HEK293 (cell line): ENCODE measurements around the gene FAM234A.

Experiments
- CTCF ChIA-PET: fragments of 350-600 bp; formaldehyde crosslinking; extraction: SDS; loops from one replicate; lab custom pipeline; 2021; ENCODE audit warnings: antibody characterized with exemption; lab: Yijun Ruan, JAX
- POLR2A ChIA-PET: fragments of 300-600 bp; formaldehyde crosslinking; extraction: SDS; loops from one replicate; lab custom pipeline; 2020; ENCODE audit warnings: antibody characterized with exemption, inconsistent platforms; lab: Yijun Ruan, JAX
- H3K27ac ChIP-seq: fragments of 200-500 bp; sonication (Bioruptor generic); 2 replicates; pipeline ENCODE4 v1.5.1; 2014; ENCODE audit warnings: low read depth, low read length, control low read depth, inconsistent platforms; ENCODE audit errors: extremely low read depth
- H3K36me3 ChIP-seq, 2 experiments: fragments of 200-500 bp in 1 of 2; sonication (Bioruptor generic) in 1 of 2; 1 replicate in 1 of 2; 2 replicates in 1 of 2; pipeline ENCODE4 v1.5.1; 2014 to 2017; ENCODE audit warnings: inconsistent platforms in 2 of 2, low read length in 2 of 2; ENCODE audit not compliant: control insufficient read depth in 2 of 2, insufficient read depth in 1 of 2
- H3K4me1 ChIP-seq: fragments of 200-500 bp; sonication (Bioruptor generic); 2 replicates; pipeline ENCODE4 v1.5.1; 2014; ENCODE audit warnings: mild to moderate bottlenecking, low read length, inconsistent platforms; ENCODE audit not compliant: control insufficient read depth, insufficient read depth
- H3K4me3 ChIP-seq: 2 replicates; pipeline ENCODE4 v1.5.1; 2011; ENCODE audit warnings: low read depth, mild to moderate bottlenecking, control low read depth, low read length, moderate library complexity
- H3K9me3 ChIP-seq: fragments of 200-500 bp; sonication (Bioruptor generic); 2 replicates; pipeline ENCODE4 v1.5.1; 2014; ENCODE audit warnings: low read depth, low read length, inconsistent platforms; ENCODE audit not compliant: control insufficient read depth, insufficient read depth
- GLI4 ChIP-seq: fragments of 450-650 bp; formaldehyde crosslinking; IDR thresholded peaks from 2 replicates; pipeline ENCODE4 v1.5.1; 2016; ENCODE audit warnings: missing biosample characterization, missing genetic modification characterization
- HOXC10 ChIP-seq: sonication (generic); formaldehyde crosslinking; IDR thresholded peaks from 2 replicates; pipeline ENCODE4 v1.8.1; 2023; ENCODE audit warnings: mild to moderate bottlenecking, missing genetic modification reagents
- KLF7 ChIP-seq: fragments of 450-650 bp; formaldehyde crosslinking; IDR thresholded peaks from 2 replicates; pipeline ENCODE4 v1.5.1; 2016; ENCODE audit warnings: missing biosample characterization, missing genetic modification characterization, borderline replicate concordance
- MEIS1 ChIP-seq: sonication (generic); formaldehyde crosslinking; IDR thresholded peaks from 2 replicates; pipeline ENCODE4 v1.8.1; 2022; ENCODE audit warnings: missing genetic modification reagents, mild to moderate bottlenecking, borderline replicate concordance
- MYNN ChIP-seq: fragments of 450-650 bp; formaldehyde crosslinking; IDR thresholded peaks from 2 replicates; pipeline ENCODE4 v1.5.1; 2016; ENCODE audit warnings: missing biosample characterization, missing genetic modification characterization, borderline replicate concordance
- OVOL3 ChIP-seq: fragments of 450-650 bp; formaldehyde crosslinking; IDR thresholded peaks from 2 replicates; pipeline ENCODE4 v1.5.1; 2016; ENCODE audit warnings: missing biosample characterization, missing genetic modification characterization
- PBX3 ChIP-seq: sonication (generic); formaldehyde crosslinking; IDR thresholded peaks from 2 replicates; pipeline ENCODE4 v1.8.1; 2022; ENCODE audit warnings: mild to moderate bottlenecking, moderate library complexity, missing genetic modification reagents
- PRDM4 ChIP-seq: fragments of 450-650 bp; formaldehyde crosslinking; IDR thresholded peaks from 2 replicates; pipeline ENCODE4 v1.5.1; 2017; ENCODE audit warnings: missing biosample characterization, missing genetic modification characterization
- YY2 ChIP-seq: fragments of 450-650 bp; formaldehyde crosslinking; IDR thresholded peaks from 2 replicates; pipeline ENCODE4 v1.5.1; 2016; ENCODE audit warnings: missing biosample characterization, missing genetic modification characterization
- ZBTB48 ChIP-seq: fragments of 450-650 bp; formaldehyde crosslinking; IDR thresholded peaks from 2 replicates; pipeline ENCODE4 v1.5.1; 2016; ENCODE audit warnings: missing biosample characterization, missing genetic modification characterization
- ZNF174 ChIP-seq: fragments of 450-650 bp; formaldehyde crosslinking; IDR thresholded peaks from 2 replicates; pipeline ENCODE4 v1.5.0; 2017; ENCODE audit warnings: missing biosample characterization, mild to moderate bottlenecking, missing genetic modification characterization
- ZNF175 ChIP-seq: fragments of 450-650 bp; formaldehyde crosslinking; IDR thresholded peaks from 2 replicates; pipeline ENCODE4 v1.5.1; 2016; ENCODE audit warnings: missing biosample characterization, missing genetic modification characterization
- ZNF324 ChIP-seq: fragments of 450-650 bp; formaldehyde crosslinking; IDR thresholded peaks from 2 replicates; pipeline ENCODE4 v1.5.1; 2016; ENCODE audit warnings: missing biosample characterization, missing genetic modification characterization
- ZNF48 ChIP-seq: fragments of 450-650 bp; formaldehyde crosslinking; IDR thresholded peaks from 2 replicates; pipeline ENCODE4 v1.5.1; 2016; ENCODE audit warnings: missing biosample characterization, missing genetic modification characterization
- ZNF621 ChIP-seq: fragments of 450-650 bp; formaldehyde crosslinking; IDR thresholded peaks from 2 replicates; pipeline ENCODE4 v1.5.1; 2017; ENCODE audit warnings: missing biosample characterization, missing genetic modification characterization
- ZNF843 ChIP-seq: fragments of 450-650 bp; formaldehyde crosslinking; IDR thresholded peaks from 2 replicates; pipeline ENCODE4 v1.5.1; 2016; ENCODE audit warnings: missing biosample characterization, missing genetic modification characterization
- ZXDB ChIP-seq: fragments of 450-650 bp; formaldehyde crosslinking; IDR thresholded peaks from 2 replicates; pipeline ENCODE4 v1.5.1; 2016; ENCODE audit warnings: missing biosample characterization, missing genetic modification characterization
- TF ChIP-seq, protein P1 (sequence below): fragments of 450-650 bp; formaldehyde crosslinking; IDR thresholded peaks from 2 replicates; pipeline ENCODE4 v1.5.1; 2016; ENCODE audit warnings: missing biosample characterization, missing genetic modification characterization
- TF ChIP-seq, protein P2 (sequence below): fragments of 450-650 bp; formaldehyde crosslinking; IDR thresholded peaks from 2 replicates; pipeline ENCODE4 v1.5.1; 2016; ENCODE audit warnings: missing biosample characterization, missing genetic modification characterization
- TF ChIP-seq, protein P3 (sequence below): fragments of 450-650 bp; formaldehyde crosslinking; conservative IDR thresholded peaks from 2 replicates; pipeline ENCODE4 v1.5.1; 2016; ENCODE audit warnings: low read depth, missing biosample characterization, missing genetic modification characterization

The FAM234A gene

DNA sequence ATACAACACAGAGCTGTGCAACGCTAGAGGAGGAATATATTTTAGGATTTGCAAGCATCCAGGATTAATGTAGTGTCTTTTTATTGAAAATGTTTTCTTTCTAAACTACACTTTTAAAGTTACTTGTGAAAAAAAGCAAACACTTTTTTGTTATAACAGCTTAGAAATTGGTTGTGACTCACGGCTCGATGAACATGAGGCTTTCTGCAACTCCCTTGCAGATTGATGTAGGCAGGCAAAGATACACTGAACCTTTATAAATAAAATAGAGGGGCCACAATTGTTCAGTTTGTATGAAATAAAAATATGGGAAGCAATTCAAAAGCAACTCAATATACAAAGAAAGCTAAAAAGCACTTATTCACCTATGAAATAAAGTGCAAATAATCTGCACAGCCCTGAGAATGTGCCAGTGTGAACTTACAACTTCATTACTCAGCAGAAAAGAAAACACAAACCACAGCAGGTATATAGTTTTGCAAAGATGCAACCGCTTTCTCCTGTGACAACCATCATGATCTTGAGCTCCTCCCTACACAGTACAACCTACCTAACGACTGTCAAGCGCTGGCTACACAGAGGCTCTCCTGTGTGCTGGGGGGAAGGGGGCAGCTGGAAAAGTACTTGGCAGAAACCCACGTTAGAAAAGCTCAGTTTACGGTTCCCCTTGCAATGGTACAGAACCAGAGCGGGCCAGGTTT is 6.3 kb upstream of the FAM234A start:
- Histone ChIP-seq H3K4me1 (no peaks in the 10 kb centered on the region), H3K4me3 (peak overlapping the region; percentile 89), H3K9me3 (no peaks in the 10 kb centered on the region), H3K36me3 (peaks cover 20 to 43% of the 10 kb centered on the region in 2 experiments), H3K27ac (peak overlapping the region; percentile 99)
- POLR2A ChIA-PET: interaction anchor here (0.7 to 3.9 kb wide), 7 partner anchors 10 to 175 kb away, joined by 3 to 31 read pairs (median 4); partner anchors contain the start of genes AXIN1, POLR3K and SNRNP25
- CTCF ChIA-PET: interaction anchor here (0.6 to 1.7 kb wide), 8 partner anchors 9 to 137 kb away, joined by 3 to 6 read pairs (median 3); no protein-coding TSS in a partner anchor
- TF ChIP-seq MEIS1 (CRISPR knock-in tag): no peak
- TF ChIP-seq, protein P1, sequence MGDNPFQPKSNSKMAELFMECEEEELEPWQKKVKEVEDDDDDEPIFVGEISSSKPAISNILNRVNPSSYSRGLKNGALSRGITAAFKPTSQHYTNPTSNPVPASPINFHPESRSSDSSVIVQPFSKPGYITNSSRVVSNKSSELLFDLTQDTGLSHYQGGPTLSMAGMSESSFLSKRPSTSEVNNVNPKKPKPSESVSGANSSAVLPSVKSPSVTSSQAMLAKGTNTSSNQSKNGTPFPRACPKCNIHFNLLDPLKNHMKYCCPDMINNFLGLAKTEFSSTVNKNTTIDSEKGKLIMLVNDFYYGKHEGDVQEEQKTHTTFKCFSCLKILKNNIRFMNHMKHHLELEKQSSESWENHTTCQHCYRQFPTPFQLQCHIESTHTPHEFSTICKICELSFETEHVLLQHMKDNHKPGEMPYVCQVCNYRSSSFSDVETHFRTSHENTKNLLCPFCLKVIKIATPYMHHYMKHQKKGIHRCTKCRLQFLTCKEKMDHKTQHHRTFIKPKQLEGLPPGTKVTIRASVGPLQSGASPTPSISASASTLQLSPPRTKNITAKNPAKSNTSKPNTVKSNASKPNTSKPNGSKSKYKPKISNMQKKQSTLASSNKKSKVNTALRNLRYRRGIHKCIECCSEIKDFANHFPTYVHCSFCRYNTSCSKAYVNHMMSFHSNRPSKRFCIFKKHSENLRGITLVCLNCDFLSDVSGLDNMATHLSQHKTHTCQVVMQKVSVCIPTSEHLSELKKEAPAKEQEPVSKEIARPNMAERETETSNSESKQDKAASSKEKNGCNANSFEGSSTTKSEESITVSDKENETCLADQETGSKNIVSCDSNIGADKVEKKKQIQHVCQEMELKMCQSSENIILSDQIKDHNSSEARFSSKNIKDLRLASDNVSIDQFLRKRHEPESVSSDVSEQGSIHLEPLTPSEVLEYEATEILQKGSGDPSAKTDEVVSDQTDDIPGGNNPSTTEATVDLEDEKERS (tag by site-specific recombination): no peak
- no peak for TF ChIP-seq MYNN (tag by site-specific recombination)
- no peak for TF ChIP-seq ZNF621
- TF ChIP-seq HOXC10 (CRISPR knock-in tag): no peak
- TF ChIP-seq PBX3 (CRISPR knock-in tag): no peak

GRCh38 chr16:228852-229730 is 5.5 kb upstream of the FAM234A start, which contains the start of gene LUC7L:
Gene LUC7L, minus strand, starts transcription at chr16:229449. Its CDS starts 110 bp downstream, at chr16:229339.
- ChIA-PET CTCF (interaction anchor here (0.6 to 1.1 kb wide), 7 partner anchors 9 to 136 kb away, joined by 3 to 4 read pairs (median 3); no protein-coding TSS in a partner anchor), POLR2A (interaction anchor here (0.7 to 3.9 kb wide), 4 partner anchors 10 to 123 kb away, joined by 3 to 31 read pairs (median 4); partner anchors contain the start of gene AXIN1)
- Histone ChIP-seq H3K27ac (peak within 1 kb of the TSS; percentile 99), H3K36me3 (peaks cover 14 to 35% of the 10 kb centered on the region in 2 experiments), H3K4me1 (no peaks in the 10 kb centered on the region), H3K4me3 (peak within 1 kb of the TSS; percentile 89), H3K9me3 (no peaks in the 10 kb centered on the region)
- TF ChIP-seq ZBTB48 (tag by site-specific recombination) (no peak; the same call in 1 of the 2 replicates), ZNF621 (no peak), ZNF324 (tag by site-specific recombination) (peak; percentile 94), OVOL3 (tag by site-specific recombination) (0 out of 2 replicates have a peak, but pooled peaks have one; percentile 61), YY2 (tag by site-specific recombination) (peak; percentile 84), KLF7 (tag by site-specific recombination) (0 out of 2 replicates have a peak, but pooled peaks have one; percentile 51), PRDM4 (tag by site-specific recombination) (no peak), ZNF175 (tag by site-specific recombination) (no peak), ZNF48 (tag by site-specific recombination) (no peak), GLI4 (tag by site-specific recombination) (peak; percentile 92), ZNF174 (tag by site-specific recombination) (no peak), ZNF843 (tag by site-specific recombination) (peak; percentile 59; the same call in 1 of the 2 replicates), ZXDB (tag by site-specific recombination) (peak; percentile 93)
- TF ChIP-seq, protein P2, sequence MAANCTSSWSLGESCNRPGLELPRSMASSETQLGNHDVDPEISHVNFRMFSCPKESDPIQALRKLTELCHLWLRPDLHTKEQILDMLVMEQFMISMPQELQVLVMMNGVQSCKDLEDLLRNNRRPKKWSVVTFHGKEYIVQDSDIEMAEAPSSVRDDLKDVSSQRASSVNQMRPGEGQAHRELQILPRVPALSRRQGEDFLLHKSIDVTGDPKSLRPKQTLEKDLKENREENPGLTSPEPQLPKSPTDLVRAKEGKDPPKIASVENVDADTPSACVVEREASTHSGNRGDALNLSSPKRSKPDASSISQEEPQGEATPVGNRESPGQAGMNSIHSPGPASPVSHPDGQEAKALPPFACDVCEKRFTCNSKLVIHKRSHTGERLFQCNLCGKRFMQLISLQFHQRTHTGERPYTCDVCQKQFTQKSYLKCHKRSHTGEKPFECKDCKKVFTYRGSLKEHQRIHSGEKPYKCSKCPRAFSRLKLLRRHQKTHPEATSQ (tag by site-specific recombination): peak; percentile 89
- TF ChIP-seq, protein P3, sequence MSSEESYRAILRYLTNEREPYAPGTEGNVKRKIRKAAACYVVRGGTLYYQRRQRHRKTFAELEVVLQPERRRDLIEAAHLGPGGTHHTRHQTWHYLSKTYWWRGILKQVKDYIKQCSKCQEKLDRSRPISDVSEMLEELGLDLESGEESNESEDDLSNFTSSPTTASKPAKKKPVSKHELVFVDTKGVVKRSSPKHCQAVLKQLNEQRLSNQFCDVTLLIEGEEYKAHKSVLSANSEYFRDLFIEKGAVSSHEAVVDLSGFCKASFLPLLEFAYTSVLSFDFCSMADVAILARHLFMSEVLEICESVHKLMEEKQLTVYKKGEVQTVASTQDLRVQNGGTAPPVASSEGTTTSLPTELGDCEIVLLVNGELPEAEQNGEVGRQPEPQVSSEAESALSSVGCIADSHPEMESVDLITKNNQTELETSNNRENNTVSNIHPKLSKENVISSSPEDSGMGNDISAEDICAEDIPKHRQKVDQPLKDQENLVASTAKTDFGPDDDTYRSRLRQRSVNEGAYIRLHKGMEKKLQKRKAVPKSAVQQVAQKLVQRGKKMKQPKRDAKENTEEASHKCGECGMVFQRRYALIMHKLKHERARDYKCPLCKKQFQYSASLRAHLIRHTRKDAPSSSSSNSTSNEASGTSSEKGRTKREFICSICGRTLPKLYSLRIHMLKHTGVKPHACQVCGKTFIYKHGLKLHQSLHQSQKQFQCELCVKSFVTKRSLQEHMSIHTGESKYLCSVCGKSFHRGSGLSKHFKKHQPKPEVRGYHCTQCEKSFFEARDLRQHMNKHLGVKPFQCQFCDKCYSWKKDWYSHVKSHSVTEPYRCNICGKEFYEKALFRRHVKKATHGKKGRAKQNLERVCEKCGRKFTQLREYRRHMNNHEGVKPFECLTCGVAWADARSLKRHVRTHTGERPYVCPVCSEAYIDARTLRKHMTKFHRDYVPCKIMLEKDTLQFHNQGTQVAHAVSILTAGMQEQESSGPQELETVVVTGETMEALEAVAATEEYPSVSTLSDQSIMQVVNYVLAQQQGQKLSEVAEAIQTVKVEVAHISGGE (tag by site-specific recombination): peak; percentile 79
